Myocyte (in vitro differentiated cells): Measurements from ENCODE around the gene REC114. TPM values are rescaled to one million over a fixed set of nuclear protein-coding genes. Genes with fewer than 3 reads are reported as not detected.
"Not testable (repeated sequence)": the region's sequence is repeated elsewhere in the genome, so short reads cannot be mapped to it uniquely, and the experiment has no call there.

ENCODE experiments used
- DNase-seq: peaks from one replicate; pipeline ENCODE4 v3.0.0-alpha.2; 2012; ENCODE audit warnings: low read depth
- total RNA-seq: library from RNA; depleted of rRNA; stranded (reverse); fragments of >200 nt; gene quantifications from 2 replicates; pipeline ENCODE4 v1.2.3, GENCODE V29; 2014

Gene REC114
- total RNA-seq, 1 donor from 2014 or later, result not detected

DNA sequence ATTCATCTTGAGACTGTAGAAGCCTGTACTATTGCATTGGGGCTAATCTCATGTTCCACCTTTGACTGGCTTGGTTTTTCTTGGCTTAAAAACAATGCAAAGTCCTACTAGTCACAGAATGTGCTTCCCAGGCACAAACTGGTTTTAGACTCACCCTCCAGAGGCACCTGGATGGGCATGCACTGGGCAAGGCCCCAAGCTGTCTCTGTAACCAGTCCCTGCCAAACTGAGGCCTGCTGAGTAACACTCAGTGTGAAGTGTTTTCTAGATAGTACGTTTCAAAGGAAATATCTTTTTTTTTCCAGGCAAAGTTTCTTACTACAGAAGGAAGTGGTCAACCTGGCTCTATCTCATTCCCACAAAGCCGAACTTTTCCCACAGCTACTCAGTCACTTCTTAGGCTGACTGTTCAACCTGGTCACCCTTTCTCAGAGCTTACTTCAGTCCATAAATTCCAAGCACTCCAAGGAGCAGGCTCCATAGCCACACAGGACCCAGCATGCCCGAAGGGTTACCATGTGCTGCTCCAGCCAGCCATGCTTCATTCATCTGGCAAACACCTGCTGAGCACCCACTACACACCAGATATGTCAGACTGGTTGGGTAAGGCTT lies 132.8 kb downstream of the REC114 start:
- DNase-seq, result no peak

GRCh38 chr15:73577593-73577992 lies 134.6 kb downstream of the REC114 start:
- not testable (repeated sequence) for DNase-seq

- DNase-seq, result no peak
These were observed 135.1 kb downstream of the REC114 start for GRCh38 chr15:73578026-73578425.

DNA sequence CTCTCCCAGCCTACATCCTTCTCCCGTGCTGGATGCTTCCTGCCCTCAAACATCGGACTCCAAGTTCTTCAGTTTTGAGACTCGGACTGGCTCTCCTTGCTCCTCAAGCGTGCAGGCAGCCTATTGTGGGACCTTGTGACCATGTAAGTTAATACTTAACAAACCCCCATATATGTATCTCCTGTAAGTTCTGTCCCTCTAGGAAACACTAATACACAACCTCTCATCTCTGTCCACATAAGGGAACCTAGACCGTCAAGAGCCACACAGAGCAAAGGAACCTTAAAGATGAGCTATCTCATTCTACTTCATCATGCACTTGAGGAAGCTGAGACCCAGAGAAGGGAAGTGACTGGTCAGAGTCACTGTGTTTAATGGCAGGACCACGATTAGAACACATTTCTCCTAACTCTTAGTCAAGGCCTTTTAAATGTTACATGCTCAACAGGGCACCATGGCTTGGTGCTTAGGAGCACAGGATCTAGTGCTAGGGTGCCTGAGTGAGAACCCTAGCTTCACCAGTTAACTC lies 140.0 kb downstream of the REC114 start:
- DNase-seq, result no peak

GRCh38 chr15:73583544-73583943 lies 140.6 kb downstream of the REC114 start:
- DNase-seq, result no peak

- DNase-seq, result no peak
These were observed 141.9 kb downstream of the REC114 start for GRCh38 chr15:73584699-73585420.

GRCh38 chr15:73585871-73586654 lies 143.1 kb downstream of the REC114 start:
- no peak for DNase-seq

DNA sequence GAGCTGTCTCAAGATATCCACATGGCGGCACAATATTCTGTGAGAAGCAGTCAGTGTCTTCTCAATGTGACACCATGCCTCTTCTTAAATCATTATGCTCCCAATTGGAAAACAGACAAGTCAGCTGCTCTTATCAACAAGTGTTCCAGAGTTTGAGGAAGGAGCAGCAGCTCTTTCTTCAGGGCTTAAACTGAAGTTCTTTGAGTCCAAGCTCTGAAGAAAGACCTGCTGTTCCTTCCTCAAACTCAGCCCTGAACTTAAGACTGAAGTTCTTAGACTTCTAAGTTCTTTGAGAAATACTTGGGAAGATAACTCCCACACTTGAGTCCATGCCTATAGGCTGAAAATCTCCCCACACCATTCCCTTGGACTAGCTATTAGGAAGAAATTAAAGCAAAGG lies 146.8 kb downstream of the REC114 start:
- DNase-seq, result no peak

- no peak for DNase-seq
These were observed 147.3 kb downstream of the REC114 start for GRCh38 chr15:73590263-73590662.

GRCh38 chr15:73593304-73594074 lies 150.5 kb downstream of the REC114 start:
- DNase-seq, result no peak

DNA sequence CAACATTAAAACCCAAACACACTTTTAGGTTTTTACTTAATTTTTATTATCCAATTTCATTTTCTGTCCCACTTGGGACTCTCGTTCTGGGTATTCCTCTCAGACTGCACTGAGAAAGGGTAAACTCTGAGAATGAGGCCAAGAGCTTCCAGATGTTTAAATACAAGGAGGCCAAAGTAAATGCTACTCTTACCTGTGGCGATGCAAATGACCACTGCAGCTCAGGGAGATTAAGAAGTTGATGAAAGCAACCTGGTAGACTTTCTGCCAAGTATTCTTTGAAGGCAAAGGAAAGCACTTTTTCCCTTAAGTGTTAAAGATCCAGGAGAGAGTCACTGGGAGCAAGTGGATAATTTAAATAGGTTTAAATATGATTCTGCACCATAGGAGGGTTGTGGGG lies 151.1 kb downstream of the REC114 start:
- no peak for DNase-seq

DNA sequence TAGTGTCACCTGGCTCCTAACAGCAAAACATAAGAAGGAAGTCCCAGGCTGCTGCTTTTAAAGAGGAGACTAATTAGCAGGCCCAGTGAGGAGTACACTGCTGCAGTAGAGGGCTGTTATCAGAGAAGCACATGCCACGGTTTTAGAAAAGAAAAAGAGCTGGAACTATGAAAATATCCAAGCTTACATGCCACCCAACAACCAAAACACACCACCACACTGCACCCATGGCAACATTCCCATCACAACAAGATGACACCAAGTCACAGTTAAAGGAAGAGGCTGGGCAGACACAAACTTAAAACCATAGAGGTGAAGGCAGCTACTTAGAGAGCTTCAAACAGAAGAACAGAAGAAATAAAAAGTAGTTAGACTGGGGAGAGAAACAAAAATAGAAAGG lies 153.2 kb downstream of the REC114 start:
- DNase-seq, result peak; percentile 14

DNA sequence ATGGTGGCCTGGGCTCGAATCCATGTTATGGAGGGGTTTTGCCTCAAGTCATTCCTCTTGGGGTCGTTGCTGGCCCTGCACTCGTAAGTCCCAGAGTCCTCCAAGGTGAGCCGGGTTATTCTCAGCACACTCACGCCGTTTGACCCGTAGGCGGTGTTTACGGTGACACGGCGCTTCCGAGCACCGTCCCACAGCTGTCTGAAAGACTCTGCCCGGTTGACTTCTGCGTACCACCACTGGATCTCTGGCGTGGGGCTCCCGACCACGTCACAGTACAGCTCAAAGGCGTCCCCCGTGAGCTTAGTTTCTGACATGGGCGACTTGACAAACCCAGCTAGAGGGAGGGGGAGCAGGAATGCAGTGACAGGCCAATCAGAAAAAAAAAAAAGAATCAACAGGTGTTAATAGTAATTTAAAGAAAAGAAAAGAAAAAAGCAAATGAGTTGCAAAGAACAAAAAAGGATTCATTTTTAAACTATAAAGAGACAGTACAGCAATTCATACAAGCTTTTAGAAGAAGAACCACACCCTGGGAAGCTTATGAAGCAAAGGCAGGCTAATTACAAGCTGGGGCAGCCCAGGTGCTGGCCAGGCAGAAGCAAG lies 154.2 kb downstream of the REC114 start:
- no peak for DNase-seq

- no peak for DNase-seq
These were observed 155.7 kb downstream of the REC114 start for GRCh38 chr15:73598530-73599160.

DNA sequence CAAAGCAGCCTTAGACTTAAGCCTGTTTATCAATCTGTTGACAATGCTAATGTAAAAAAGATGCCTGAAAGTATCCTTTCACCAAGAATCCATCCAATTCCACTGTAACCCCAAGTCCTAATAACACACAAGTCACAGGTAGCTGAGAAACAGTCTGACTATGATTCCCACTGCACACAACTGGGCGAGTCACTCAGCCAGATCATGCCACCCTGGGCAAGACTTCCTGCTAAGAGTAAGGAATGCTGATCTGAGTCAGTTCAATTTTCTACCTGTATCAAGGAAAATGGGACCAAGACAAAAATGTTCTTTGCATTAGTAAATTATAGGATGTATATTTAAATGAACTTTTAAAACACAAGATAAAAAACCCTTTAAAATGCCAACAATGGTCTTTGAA lies 157.0 kb downstream of the REC114 start:
- DNase-seq, result no peak

DNA sequence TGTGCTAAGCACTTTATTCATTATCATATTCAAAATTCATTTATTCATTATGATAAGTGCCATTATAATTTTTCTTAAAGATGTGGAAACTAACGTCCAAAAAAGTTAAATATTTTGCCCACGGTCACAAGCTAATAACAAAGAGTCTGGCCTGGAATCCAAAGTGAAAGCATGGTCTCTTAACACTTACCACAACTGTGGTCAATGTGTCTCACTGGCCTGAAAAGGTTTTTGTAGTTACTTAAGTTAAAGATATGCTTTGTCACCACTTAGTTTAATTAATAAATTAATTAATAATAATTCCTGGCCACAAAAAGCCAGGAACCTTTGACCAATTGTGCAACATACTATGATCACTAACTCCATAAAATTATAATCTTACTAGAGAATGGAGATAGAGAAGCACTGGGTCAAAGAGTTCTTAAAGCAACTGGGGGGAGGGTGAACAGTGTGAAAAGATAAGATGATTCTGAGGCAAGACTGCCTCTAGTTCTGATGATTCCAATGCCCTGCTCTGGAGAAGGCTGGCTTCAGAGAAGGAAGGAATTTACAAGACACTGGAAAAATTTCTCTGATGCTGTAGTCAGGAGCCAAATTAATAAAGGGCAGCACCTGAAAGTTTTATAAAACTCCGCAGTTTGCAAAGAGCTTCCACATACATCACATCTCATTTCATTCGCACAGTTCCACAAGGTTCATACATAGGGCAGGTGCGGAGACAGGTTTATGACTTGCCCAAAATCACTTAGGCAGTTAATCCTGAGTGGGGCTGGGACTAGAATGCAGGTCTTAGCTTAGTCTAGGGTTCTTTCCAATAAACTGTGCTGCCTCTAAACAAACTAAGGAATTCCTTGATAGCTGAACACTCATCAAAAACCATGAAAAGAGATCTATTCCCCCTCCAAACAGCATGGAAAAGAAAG lies 157.7 kb downstream of the REC114 start:
- no peak for DNase-seq

- peak; percentile 87 for DNase-seq
These were observed 158.8 kb downstream of the REC114 start for GRCh38 chr15:73601451-73602445.

- DNase-seq, result no peak
These were observed 159.5 kb downstream of the REC114 start for GRCh38 chr15:73602446-73602843.
